ENCODE measurements around the gene HNRNPK. TPM values are rescaled to one million over a fixed set of nuclear protein-coding genes. Genes with fewer than 3 reads are reported as not detected.

Gene HNRNPK
- polyA plus RNA-seq, 3 donors: 307 to 743 (median 645) TPM

GRCh38 chr9:83967073-83967472 lies 12.9 kb downstream of the HNRNPK start:
- Histone ChIP-seq H3K4me1 (ENCODE audit: control insufficient read depth in 1 of 2, insufficient read depth in 2 of 2, low read length in 2 of 2) (no peaks in the 10 kb centered on the region), H3K9ac (ENCODE audit: insufficient read depth, low read length, poor library complexity, severe bottlenecking) (no peak overlapping the region), H3K79me2 (ENCODE audit: insufficient read depth, low read length) (peaks cover 20% of the 10 kb centered on the region), H3K4me2 (replicated peaks; ENCODE audit: extremely low read depth, low read length, poor library complexity, severe bottlenecking) (no peak overlapping the region), H3K4me3 (replicated peaks in 1 of 3; ENCODE audit: low read depth in 2 of 3, low read length in 3 of 3) (no peak overlapping the region), H3K36me3 (replicated peaks in 1 of 2; ENCODE audit: control insufficient read depth in 1 of 2, insufficient read depth in 2 of 2, low read length in 2 of 2) (peaks cover 49 to 60% of the 10 kb centered on the region in 2 donors), H3K9me3 (replicated peaks in 1 of 2; ENCODE audit: control insufficient read depth in 1 of 2, insufficient read depth in 1 of 2, low read length in 2 of 2) (no peaks in the 10 kb centered on the region), H3K27ac (ENCODE audit: low read depth in 1 of 2, low read length in 2 of 2) (no peak overlapping the region), H2AFZ (ENCODE audit: insufficient read depth, low read depth, low read length, poor library complexity, severe bottlenecking) (no peak overlapping the region), H4K20me1 (ENCODE audit: insufficient read depth, low read length) (peaks cover 73% of the 10 kb centered on the region), H3K27me3 (ENCODE audit: control insufficient read depth in 2 of 2, insufficient read depth in 2 of 2, low read length in 2 of 2) (no peaks in the 10 kb centered on the region)
- no peak for DNase-seq
- no peak for TF ChIP-seq CTCF (IDR thresholded peaks at IDR 0.05)
- H3K36me3 Mint-ChIP-seq: peaks cover 54 to 62% of the 10 kb centered on the region in 2 donors
- H3K27me3 Mint-ChIP-seq (ENCODE audit: low read depth in 3 of 3): peaks cover 0 to 4% (median 0%) of the 10 kb centered on the region in 3 donors
- H3K4me1 Mint-ChIP-seq: no peaks in the 10 kb centered on the region
- WGBS (ENCODE audit: insufficient coverage): 83% methylated on average over 1 of the region's 1 CpG
- H3K27ac Mint-ChIP-seq: peak overlapping the region in 2 of 7 donors; percentile 8 to 26
- peaks cover 0 to 2% (median 0%) of the 10 kb centered on the region in 7 donors for H3K9me3 Mint-ChIP-seq
- no peak overlapping the region for H3K4me3 Mint-ChIP-seq
- intact Hi-C loops (cut with micrococcal nuclease): no loop called here

- H3K36me3 Mint-ChIP-seq: peaks cover 45 to 53% of the 10 kb centered on the region in 2 donors
- H3K4me3 Mint-ChIP-seq: no peak overlapping the region
Measured at GRCh38 chr9:83966209-83966582, 13.8 kb downstream of the HNRNPK start.

More at GRCh38 chr9:83966209-83966582, 13.8 kb downstream of the HNRNPK start:
- Histone ChIP-seq H3K27me3 (ENCODE audit: control insufficient read depth in 2 of 2, insufficient read depth in 2 of 2, low read length in 2 of 2) (no peaks in the 10 kb centered on the region), H3K36me3 (replicated peaks in 1 of 2; ENCODE audit: control insufficient read depth in 1 of 2, insufficient read depth in 2 of 2, low read length in 2 of 2) (peaks cover 40 to 51% of the 10 kb centered on the region in 2 donors), H3K4me2 (replicated peaks; ENCODE audit: extremely low read depth, low read length, poor library complexity, severe bottlenecking) (no peak overlapping the region), H3K4me3 (replicated peaks in 1 of 3; ENCODE audit: low read depth in 2 of 3, low read length in 3 of 3) (no peak overlapping the region), H3K79me2 (ENCODE audit: insufficient read depth, low read length) (peaks cover 12% of the 10 kb centered on the region), H3K9me3 (replicated peaks in 1 of 2; ENCODE audit: control insufficient read depth in 1 of 2, insufficient read depth in 1 of 2, low read length in 2 of 2) (no peaks in the 10 kb centered on the region), H2AFZ (ENCODE audit: insufficient read depth, low read depth, low read length, poor library complexity, severe bottlenecking) (no peak overlapping the region), H3K4me1 (ENCODE audit: control insufficient read depth in 1 of 2, insufficient read depth in 2 of 2, low read length in 2 of 2) (no peaks in the 10 kb centered on the region), H4K20me1 (ENCODE audit: insufficient read depth, low read length) (peaks cover 64% of the 10 kb centered on the region), H3K27ac (ENCODE audit: low read depth in 1 of 2, low read length in 2 of 2) (peak overlapping the region in 1 of 2 donors; percentile 6), H3K9ac (ENCODE audit: insufficient read depth, low read length, poor library complexity, severe bottlenecking) (no peak overlapping the region)
- DNase-seq: no peak
- peak overlapping the region in 2 of 7 donors; percentile 25 to 40 for H3K27ac Mint-ChIP-seq
- TF ChIP-seq CTCF (IDR thresholded peaks at IDR 0.05): no peak
- peaks cover 2% of the 10 kb centered on the region for H3K4me1 Mint-ChIP-seq
- intact Hi-C loops (cut with micrococcal nuclease): no loop called here
- 100% methylated on average over 1 of the region's 8 CpGs for WGBS (ENCODE audit: insufficient coverage)
- H3K27me3 Mint-ChIP-seq (ENCODE audit: low read depth in 3 of 3): peaks cover 0 to 4% (median 0%) of the 10 kb centered on the region in 3 donors
- H3K9me3 Mint-ChIP-seq: peaks cover 0 to 2% (median 0%) of the 10 kb centered on the region in 7 donors

Data from CD14-positive monocyte (primary cell).